Stimulated activated CD8-positive, alpha-beta memory T cell treated with anti-CD3 and anti-CD28 coated beads, Interleukin-4, amount 100 ng/mL, for 24 hours (primary cell): Measurements from ENCODE around the gene MIA2.
A peak's percentile ranks its signal among the peaks of the same experiment; 100 is the strongest.
"Not testable (repeated sequence)": the region's sequence is repeated elsewhere in the genome, so short reads cannot be mapped to it uniquely, and the experiment has no call there.

Source experiments
- DNase-seq: peaks from one replicate; pipeline ENCODE4 v3.0.0-alpha.2; 2020; ENCODE audit warnings: low read depth

MIA2 gene

DNA sequence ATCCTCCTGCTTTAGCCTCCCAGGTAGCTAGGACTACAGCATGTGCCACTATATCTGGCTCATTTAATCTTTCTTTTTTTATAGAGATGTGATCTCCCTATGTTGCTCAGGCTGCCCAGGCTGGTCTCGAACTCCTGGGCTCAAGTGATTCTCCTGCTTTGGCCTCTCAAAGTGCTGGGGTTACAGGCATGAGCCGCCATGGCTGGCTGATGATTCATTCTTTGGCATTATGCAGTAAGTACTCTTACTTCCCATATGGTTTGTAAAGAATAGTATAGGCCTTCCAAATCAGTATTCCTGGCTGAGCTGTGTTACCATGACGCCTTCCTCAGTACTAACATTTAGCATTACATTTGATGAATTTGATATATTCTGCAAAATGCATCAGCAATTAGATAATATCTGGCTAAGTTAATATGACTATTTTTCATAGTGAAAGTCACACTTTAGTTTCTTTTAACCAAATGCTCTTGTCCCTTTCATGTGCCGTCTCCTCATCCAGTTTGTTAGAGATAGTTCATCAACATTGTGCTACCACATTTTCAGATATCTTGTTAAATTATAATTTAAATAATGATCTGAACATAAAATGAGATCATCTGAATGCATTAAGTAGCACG lies 3.2 kb upstream of the MIA2 start:
- DNase-seq: no peak

- not testable (repeated sequence) for DNase-seq
These were observed 1.8 kb upstream of the MIA2 start for GRCh38 chr14:39231751-39232553.

DNA sequence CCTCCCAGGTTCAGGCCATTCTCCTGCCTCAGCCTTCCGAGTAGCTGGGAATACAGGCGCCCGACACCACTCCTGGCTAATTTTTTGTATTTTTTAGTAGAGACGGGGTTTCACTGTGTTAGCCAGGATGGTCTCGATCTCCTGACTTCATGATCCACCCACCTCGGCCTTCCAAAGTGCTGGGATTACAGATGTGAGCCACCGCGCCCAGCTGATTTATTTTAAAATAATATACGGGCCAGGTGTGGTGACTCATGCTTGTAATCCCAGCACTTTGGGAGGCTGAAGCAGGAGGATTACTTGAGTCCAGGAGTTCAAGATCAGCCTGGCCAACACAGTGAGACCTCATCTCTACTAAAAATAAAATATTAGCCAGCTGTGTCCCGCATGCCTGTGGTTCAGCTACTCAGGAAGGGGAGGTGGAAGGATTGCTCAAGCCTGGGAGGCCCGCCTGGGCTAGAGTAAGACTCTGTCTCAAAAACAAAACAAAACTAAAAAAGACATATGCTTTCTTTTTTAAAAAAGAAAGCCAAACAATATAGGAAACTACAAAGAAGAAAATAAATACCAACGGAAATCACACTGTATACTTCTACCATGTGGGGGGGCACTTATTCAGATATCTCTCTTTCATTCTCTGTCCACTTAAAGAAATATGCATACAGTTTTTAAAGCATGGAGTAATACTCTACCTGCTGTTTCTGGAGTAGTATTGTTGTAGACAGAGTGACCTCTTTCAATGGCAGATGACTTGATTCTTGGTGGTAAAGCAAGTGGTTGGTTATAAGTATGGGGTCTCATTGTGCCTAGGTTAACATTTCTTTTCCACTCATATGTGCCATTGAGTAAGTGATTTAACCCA lies 930 bp upstream of the MIA2 start:
- DNase-seq: no peak

DNA sequence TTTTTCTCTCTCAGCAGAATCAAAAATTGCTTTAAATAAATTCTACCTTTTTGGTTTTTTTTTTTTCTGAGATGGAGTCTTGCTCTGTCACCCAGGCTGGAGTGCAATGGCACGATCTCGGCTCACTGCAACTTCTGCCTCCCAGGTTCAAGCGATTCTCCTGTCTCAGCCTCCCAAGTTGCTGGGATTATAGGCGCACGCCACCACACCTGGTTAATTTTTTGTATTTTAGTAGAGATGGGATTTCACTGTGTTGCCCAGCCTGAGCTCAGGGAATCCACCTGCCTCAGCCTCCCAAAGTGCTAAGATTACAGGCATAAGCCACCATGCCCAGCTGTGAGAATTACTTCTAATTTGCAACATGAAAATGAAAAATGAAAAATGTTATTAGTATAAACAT lies 1.3 kb downstream of the MIA2 start:
- not testable (repeated sequence) for DNase-seq

- not testable (repeated sequence) for DNase-seq
These were observed 1.8 kb downstream of the MIA2 start for GRCh38 chr14:39235466-39235865.

DNA sequence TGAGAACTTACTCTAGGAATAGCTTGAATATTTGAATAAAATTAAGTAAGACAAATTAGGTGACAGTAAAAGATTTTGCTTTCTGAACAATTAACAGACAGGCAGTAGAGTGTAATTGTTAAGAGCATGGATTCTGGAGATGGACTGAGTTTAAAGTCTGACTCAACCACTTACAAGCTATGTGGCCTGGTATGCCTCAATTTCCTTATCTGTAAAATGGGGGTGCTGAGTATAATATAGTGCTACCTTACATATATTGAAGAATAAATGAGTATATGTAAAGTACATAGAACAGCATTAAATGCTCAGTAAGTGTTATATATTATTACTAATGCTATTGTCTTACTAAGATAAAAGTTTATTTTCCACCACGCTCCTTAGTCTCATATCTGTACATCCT lies 7.1 kb downstream of the MIA2 start:
- no peak for DNase-seq

- DNase-seq: no peak
These were observed 7.9 kb downstream of the MIA2 start for GRCh38 chr14:39241637-39242036.

DNA sequence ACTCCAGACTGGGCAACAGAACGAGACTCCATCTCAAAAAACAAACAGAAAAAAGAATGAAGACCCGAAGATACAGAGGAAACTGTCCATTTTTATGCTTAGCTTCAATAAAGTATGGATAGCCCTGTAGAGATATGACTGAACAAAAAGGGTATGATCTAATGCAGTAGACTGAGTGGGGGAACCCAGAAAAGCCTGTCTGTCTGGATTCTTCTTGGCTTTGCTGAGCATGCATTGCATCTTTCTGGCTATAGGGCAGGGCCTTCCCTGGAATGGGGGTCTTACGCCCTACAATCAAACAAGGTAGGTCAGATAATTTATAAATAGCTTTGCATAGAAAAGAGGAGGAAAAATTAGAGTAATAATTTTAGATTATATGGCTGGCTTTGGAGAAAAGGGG lies 10.1 kb downstream of the MIA2 start:
- no peak for DNase-seq

- DNase-seq: no peak
These were observed 12.9 kb downstream of the MIA2 start for GRCh38 chr14:39246618-39247017.

- no peak for DNase-seq
These were observed 13.5 kb downstream of the MIA2 start for GRCh38 chr14:39247256-39247655.

DNA sequence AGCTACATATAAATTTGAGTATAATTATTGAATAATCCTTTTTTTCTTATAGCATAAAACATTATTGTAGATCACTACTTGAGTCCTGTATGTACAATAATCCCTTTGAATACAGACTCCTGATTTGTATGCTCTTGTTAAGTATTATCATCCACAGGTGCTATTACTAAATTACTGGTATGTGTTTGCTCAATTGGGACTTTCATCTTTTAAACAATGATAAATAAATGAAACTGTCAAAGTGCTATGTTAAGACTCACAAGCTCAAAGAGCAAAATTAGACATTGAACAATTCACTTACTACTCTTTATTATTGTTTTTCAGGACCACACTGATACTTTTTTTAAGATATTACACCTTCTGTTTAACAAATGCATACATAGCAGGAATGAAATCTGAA lies 17.8 kb downstream of the MIA2 start:
- DNase-seq: no peak

GRCh38 chr14:39257388-39257787 lies 23.7 kb downstream of the MIA2 start:
- not testable (repeated sequence) for DNase-seq

- no peak for DNase-seq
These were observed 25.2 kb downstream of the MIA2 start for GRCh38 chr14:39258782-39259545.

GRCh38 chr14:39260161-39260560 lies 26.4 kb downstream of the MIA2 start:
- DNase-seq: not testable (repeated sequence)

- not testable (repeated sequence) for DNase-seq
These were observed 28.5 kb downstream of the MIA2 start for GRCh38 chr14:39262214-39262613.

DNA sequence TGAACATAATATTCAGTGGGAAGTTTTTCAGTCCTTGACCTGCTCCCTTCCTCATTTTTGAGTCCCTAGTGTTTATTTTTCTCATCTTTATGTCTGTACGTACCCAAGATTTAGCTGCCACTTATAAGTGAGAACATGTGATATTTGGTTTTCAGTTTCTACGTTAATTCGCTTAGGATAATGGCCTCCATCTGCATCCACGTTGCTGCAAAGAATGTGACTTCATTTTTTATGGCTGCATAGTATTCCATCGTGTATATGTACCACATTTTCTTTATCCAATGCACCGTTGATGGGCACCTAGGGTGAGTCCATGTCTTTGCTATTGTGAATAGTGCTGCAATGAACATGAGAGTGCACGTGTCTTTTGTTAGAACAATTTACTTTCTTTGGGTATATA lies 30.3 kb downstream of the MIA2 start:
- DNase-seq: no peak

GRCh38 chr14:39264558-39264957 lies 30.8 kb downstream of the MIA2 start:
- no peak for DNase-seq

- DNase-seq: no peak
These were observed 31.3 kb downstream of the MIA2 start for GRCh38 chr14:39265033-39265432.

DNA sequence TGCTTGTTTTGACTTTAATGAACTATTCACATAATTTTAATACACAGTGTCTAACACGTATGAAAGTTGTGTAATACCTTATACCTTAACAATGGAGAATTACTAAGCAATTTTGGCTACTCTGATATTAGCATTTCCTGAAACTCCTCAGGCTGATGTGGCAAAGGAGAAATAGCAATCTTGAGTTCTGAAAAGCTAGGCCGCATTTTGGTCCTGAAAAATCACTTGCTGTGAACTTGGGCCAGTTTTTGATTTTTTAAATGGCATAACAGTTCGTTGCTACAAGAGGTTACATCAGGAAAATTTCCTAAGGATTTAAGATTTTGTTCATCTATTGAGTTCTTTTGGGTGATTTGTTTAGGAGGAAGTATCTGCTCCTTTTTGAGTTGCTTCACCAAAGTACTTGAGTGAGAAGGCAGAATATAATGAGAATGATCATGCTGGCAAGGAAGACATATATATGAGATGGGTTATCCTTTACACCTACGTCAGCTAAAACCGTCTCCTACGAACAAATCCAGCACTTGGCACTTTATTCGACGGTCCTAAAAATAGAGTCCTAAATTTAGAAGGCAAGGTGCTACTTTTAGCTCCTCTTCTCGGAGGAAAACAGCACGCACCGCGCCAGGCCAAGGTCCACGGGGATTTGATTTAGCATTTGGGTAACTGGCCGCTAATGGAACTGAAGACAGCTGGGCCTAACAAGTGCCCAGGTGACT lies 32.2 kb downstream of the MIA2 start:
- no peak for DNase-seq

GRCh38 chr14:39266525-39266870 lies 32.8 kb downstream of the MIA2 start:
- DNase-seq: no peak

GRCh38 chr14:39266871-39267607 lies 33.3 kb downstream of the MIA2 start:
- DNase-seq: peak; percentile 63
